Astrocyte (in vitro differentiated cells and primary cell): ENCODE measurements around the gene CHSY1. TPM values are rescaled to one million over a fixed set of nuclear protein-coding genes. Genes with fewer than 3 reads are reported as not detected.

Experiments used
- DNase-seq: peaks from one replicate; pipeline ENCODE4 v3.0.0-alpha.2; 2010; ENCODE audit warnings: low read depth
- FAIRE-seq: peaks from 2 replicates; lab custom pipeline; 2011; peaks lifted over from hg19 to GRCh38; lab: Jason Lieb, UNC
- H2AFZ ChIP-seq: 2 replicates; pipeline ENCODE4 v1.6.0; 2012; ENCODE audit warnings: low read depth, low read length, inconsistent platforms
- H3K27ac ChIP-seq: 2 replicates; pipeline ENCODE4 v1.5.1; 2011; ENCODE audit warnings: low read depth, low read length, inconsistent platforms
- H3K27me3 ChIP-seq: 2 replicates; pipeline ENCODE4 v1.6.0; 2011; ENCODE audit warnings: low read length, inconsistent platforms; ENCODE audit not compliant: insufficient read depth
- H3K36me3 ChIP-seq: 2 replicates; pipeline ENCODE4 v1.5.1; 2011; ENCODE audit warnings: low read length, inconsistent platforms; ENCODE audit not compliant: insufficient read depth
- H3K4me1 ChIP-seq: 2 replicates; pipeline ENCODE4 v1.5.1; 2011; ENCODE audit warnings: low read length, inconsistent platforms; ENCODE audit not compliant: insufficient read depth
- H3K4me2 ChIP-seq: 2 replicates; pipeline ENCODE4 v1.6.0; 2012; ENCODE audit warnings: low read length, inconsistent platforms
- H3K4me3 ChIP-seq: 2 replicates; pipeline ENCODE4 v1.5.1; 2011; ENCODE audit warnings: low read depth, mild to moderate bottlenecking, low read length, inconsistent platforms; ENCODE audit not compliant: insufficient read depth
- H3K79me2 ChIP-seq: 2 replicates; pipeline ENCODE4 v1.6.0; 2012; ENCODE audit warnings: mild to moderate bottlenecking, low read length, inconsistent platforms; ENCODE audit not compliant: insufficient read depth
- H3K9ac ChIP-seq: 2 replicates; pipeline ENCODE4 v1.6.0; 2012; ENCODE audit warnings: mild to moderate bottlenecking, low read length, inconsistent platforms
- H3K9me3 ChIP-seq: 2 replicates; pipeline ENCODE4 v1.5.1; 2012; ENCODE audit warnings: low read depth, mild to moderate bottlenecking, low read length, inconsistent platforms; ENCODE audit not compliant: insufficient read depth
- H4K20me1 ChIP-seq: 2 replicates; pipeline ENCODE4 v1.6.0; 2012; ENCODE audit warnings: low read length, inconsistent platforms; ENCODE audit not compliant: insufficient read depth
- H3K27ac Mint-ChIP-seq: one replicate; pipeline ENCODE4 v1.8.0; 2021; ENCODE audit warnings: mild to moderate bottlenecking, mixed read lengths; ENCODE audit not compliant: unreplicated experiment
- H3K27me3 Mint-ChIP-seq: one replicate; pipeline ENCODE4 v1.8.0; 2021; ENCODE audit warnings: low read depth, mixed read lengths; ENCODE audit not compliant: unreplicated experiment
- H3K36me3 Mint-ChIP-seq: one replicate; pipeline ENCODE4 v1.8.0; 2021; ENCODE audit warnings: low read depth, mixed read lengths; ENCODE audit not compliant: unreplicated experiment
- H3K4me1 Mint-ChIP-seq: one replicate; pipeline ENCODE4 v1.8.0; 2021; ENCODE audit warnings: low read depth, mixed read lengths; ENCODE audit not compliant: unreplicated experiment
- H3K4me3 Mint-ChIP-seq: one replicate; pipeline ENCODE4 v1.8.0; 2021; ENCODE audit warnings: mild to moderate bottlenecking, moderate library complexity, mixed read lengths; ENCODE audit not compliant: unreplicated experiment
- H3K9me3 Mint-ChIP-seq: one replicate; pipeline ENCODE4 v1.8.0; 2021; ENCODE audit warnings: mild to moderate bottlenecking, mixed read lengths; ENCODE audit not compliant: unreplicated experiment
- CTCF ChIP-seq: IDR thresholded peaks from 2 replicates; pipeline ENCODE4 v1.5.1; 2011; ENCODE audit warnings: low read depth, mild to moderate bottlenecking, inconsistent platforms, low read length, moderate library complexity; ENCODE audit not compliant: insufficient read depth
- EZH2 ChIP-seq: IDR thresholded peaks from 2 replicates; pipeline ENCODE4 v1.6.1; 2012; ENCODE audit warnings: mild to moderate bottlenecking, low read length, inconsistent platforms; ENCODE audit not compliant: insufficient read depth
- total RNA-seq: library from RNA; stranded (reverse); gene quantifications from 2 replicates; pipeline ENCODE4 v1.2.1, GENCODE V29; 2021

The CHSY1 gene
- total RNA-seq, 1 donor from 2014 or later = 42.2 TPM

- Mint-ChIP-seq H3K4me1 (peaks cover 9% of the 10 kb centered on the region), H3K27ac (no peak overlapping the region), H3K27me3 (no peaks in the 10 kb centered on the region), H3K9me3 (no peaks in the 10 kb centered on the region), H3K4me3 (no peak overlapping the region), H3K36me3 (peaks cover 45% of the 10 kb centered on the region)
- Histone ChIP-seq H3K9me3 (no peaks in the 10 kb centered on the region), H3K4me3 (no peak overlapping the region), H3K4me2 (no peak overlapping the region), H3K9ac (no peak overlapping the region), H3K4me1 (peaks cover 9% of the 10 kb centered on the region), H3K79me2 (peaks cover 97% of the 10 kb centered on the region), H4K20me1 (peaks cover 29% of the 10 kb centered on the region), H2AFZ (no peak overlapping the region), H3K27ac (no peak overlapping the region), H3K36me3 (peaks cover 28% of the 10 kb centered on the region), H3K27me3 (no peaks in the 10 kb centered on the region)
- DNase-seq (no peak), FAIRE-seq (no peak)
- TF ChIP-seq EZH2 = no peak
- TF ChIP-seq CTCF = no peak
These were observed 74.0 kb downstream of the CHSY1 start for GRCh38 chr15:101177866-101178265.

- Histone ChIP-seq H3K9me3 (no peaks in the 10 kb centered on the region), H3K4me1 (peaks cover 20% of the 10 kb centered on the region), H3K4me3 (no peak overlapping the region), H3K27me3 (no peaks in the 10 kb centered on the region), H3K4me2 (peak overlapping the region; percentile 18), H3K36me3 (peaks cover 28% of the 10 kb centered on the region), H2AFZ (no peak overlapping the region), H3K27ac (peak overlapping the region; percentile 36), H3K9ac (peak overlapping the region; percentile 8), H4K20me1 (peaks cover 19% of the 10 kb centered on the region), H3K79me2 (peaks cover 85% of the 10 kb centered on the region)
- H3K4me1 Mint-ChIP-seq = peaks cover 5% of the 10 kb centered on the region
- no peaks in the 10 kb centered on the region for H3K9me3 Mint-ChIP-seq
- no peak overlapping the region for H3K4me3 Mint-ChIP-seq
- peaks cover 45% of the 10 kb centered on the region for H3K36me3 Mint-ChIP-seq
- no peaks in the 10 kb centered on the region for H3K27me3 Mint-ChIP-seq
- DNase-seq (peak; percentile 47), FAIRE-seq (no peak)
- TF ChIP-seq EZH2 (no peak), CTCF (no peak)
- no peak overlapping the region for H3K27ac Mint-ChIP-seq
These were observed 75.2 kb downstream of the CHSY1 start for GRCh38 chr15:101176625-101177024.

GRCh38 chr15:101175401-101175800 lies 76.4 kb downstream of the CHSY1 start:
- FAIRE-seq (no peak), DNase-seq (no peak)
- H3K36me3 ChIP-seq = peaks cover 28% of the 10 kb centered on the region
- peaks cover 1% of the 10 kb centered on the region for H3K9me3 Mint-ChIP-seq
- H3K27me3 ChIP-seq = no peaks in the 10 kb centered on the region
- H3K36me3 Mint-ChIP-seq = peaks cover 39% of the 10 kb centered on the region
- H4K20me1 ChIP-seq = peaks cover 18% of the 10 kb centered on the region
- H3K9me3 ChIP-seq = no peaks in the 10 kb centered on the region
- H3K4me3 Mint-ChIP-seq = no peak overlapping the region
- H3K4me1 Mint-ChIP-seq = peaks cover 11% of the 10 kb centered on the region
- no peaks in the 10 kb centered on the region for H3K27me3 Mint-ChIP-seq
- H3K27ac Mint-ChIP-seq = peak overlapping the region; percentile 26
- no peak overlapping the region for H3K27ac ChIP-seq
- no peak overlapping the region for H3K4me3 ChIP-seq
- no peak overlapping the region for H2AFZ ChIP-seq
- TF ChIP-seq CTCF (no peak), EZH2 (no peak)
- H3K79me2 ChIP-seq = peaks cover 73% of the 10 kb centered on the region
- H3K9ac ChIP-seq = no peak overlapping the region
- H3K4me1 ChIP-seq = peaks cover 32% of the 10 kb centered on the region
- no peak overlapping the region for H3K4me2 ChIP-seq
